Immature natural killer cell (primary cell): Measurements from ENCODE around the gene CNTN1. TPM values are rescaled to one million over a fixed set of nuclear protein-coding genes. Genes with fewer than 3 reads are reported as not detected.

Experiments used
- DNase-seq, 3 donors: peaks; one replicate each; pipeline ENCODE4 v3.0.0; 2022; ENCODE audit warnings: mixed read lengths in 1 of 3
- H3K27ac Mint-ChIP-seq, 6 donors: one replicate each; pipeline ENCODE4 v1.8.0; 2020; ENCODE audit warnings: mixed read lengths in 6 of 6, mild to moderate bottlenecking in 5 of 6, inconsistent platforms in 4 of 6, moderate library complexity in 3 of 6
- H3K27me3 Mint-ChIP-seq, 3 donors: one replicate each; pipeline ENCODE4 v1.8.0; 2020 to 2021; ENCODE audit warnings: low read depth in 3 of 3, mild to moderate bottlenecking in 3 of 3, mixed read lengths in 3 of 3, moderate library complexity in 3 of 3, inconsistent platforms in 1 of 3
- H3K36me3 Mint-ChIP-seq, 3 donors: one replicate each; pipeline ENCODE4 v1.8.0; 2020; ENCODE audit warnings: mixed read lengths in 3 of 3, inconsistent platforms in 2 of 3, mild to moderate bottlenecking in 2 of 3
- H3K4me1 Mint-ChIP-seq, 2 donors: one replicate each; pipeline ENCODE4 v1.8.0; 2020; ENCODE audit warnings: inconsistent platforms in 2 of 2, mild to moderate bottlenecking in 2 of 2, mixed read lengths in 2 of 2, moderate library complexity in 1 of 2
- H3K4me3 Mint-ChIP-seq, 5 donors: one replicate each; pipeline ENCODE4 v1.8.0; 2020; ENCODE audit warnings: mild to moderate bottlenecking in 5 of 5, mixed read lengths in 5 of 5, inconsistent platforms in 3 of 5, moderate library complexity in 3 of 5
- H3K9me3 Mint-ChIP-seq, 6 donors: one replicate each; pipeline ENCODE4 v1.8.0; 2020; ENCODE audit warnings: mild to moderate bottlenecking in 6 of 6, mixed read lengths in 6 of 6, inconsistent platforms in 4 of 6, moderate library complexity in 3 of 6
- polyA plus RNA-seq, 3 donors: library from polyadenylated mRNA; unstranded; fragments of 300-500 nt; fragmentation: Illumina TruSeq; gene quantifications; one replicate each; pipeline ENCODE4 v1.2.3, GENCODE V29; 2021

The CNTN1 gene
- polyA plus RNA-seq, 3 donors from 2014 or later, result not detected

DNA sequence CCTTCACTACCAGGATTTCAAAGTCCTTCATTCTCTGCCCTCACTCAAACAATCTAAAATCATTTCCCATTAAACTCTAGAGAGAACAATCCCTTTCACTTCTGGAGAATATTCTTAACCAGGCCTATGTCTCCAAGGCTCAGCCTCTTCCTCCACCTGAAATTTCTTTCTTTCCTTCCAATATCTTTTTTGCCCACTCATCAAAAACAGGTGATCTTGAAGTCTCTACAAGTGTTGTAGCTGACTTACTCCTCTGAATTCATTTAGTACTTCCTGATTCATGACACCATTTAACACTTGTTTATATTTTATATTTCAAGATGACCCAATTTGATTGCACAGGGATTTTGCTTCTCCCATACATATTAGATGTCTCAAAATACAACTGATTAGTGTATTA lies 429.1 kb downstream of the CNTN1 start:
- Mint-ChIP-seq H3K27ac (no peak overlapping the region), H3K4me3 (no peak overlapping the region), H3K9me3 (peaks cover 1 to 13% (median 5%) of the 10 kb centered on the region in 6 donors), H3K36me3 (no peaks in the 10 kb centered on the region), H3K4me1 (no peaks in the 10 kb centered on the region), H3K27me3 (peaks cover 0 to 2% (median 0%) of the 10 kb centered on the region in 3 donors)
- no peak for DNase-seq
